Keratinocyte (primary cell): ENCODE measurements around the gene IL1B. TPM values are rescaled to one million over a fixed set of nuclear protein-coding genes. Genes with fewer than 3 reads are reported as not detected.

Experiments
- DNase-seq: peaks from one replicate; pipeline ENCODE4 v3.0.0-alpha.2; 2011; ENCODE audit warnings: low read depth, missing footprints, low spot score
- FAIRE-seq: peaks from 2 replicates; lab custom pipeline; 2011; peaks lifted over from hg19 to GRCh38; lab: Jason Lieb, UNC
- H2AFZ ChIP-seq: 2 replicates; pipeline ENCODE4 v1.6.0; 2012; ENCODE audit warnings: low read length, control low read depth, inconsistent platforms; ENCODE audit not compliant: control insufficient read depth
- H3K27ac ChIP-seq: 2 replicates; pipeline ENCODE4 v1.5.1; 2011; ENCODE audit warnings: low read length; ENCODE audit not compliant: control insufficient read depth, insufficient read depth
- H3K27me3 ChIP-seq: 3 replicates; pipeline ENCODE4 v1.6.0; 2011; ENCODE audit warnings: low read length; ENCODE audit not compliant: control insufficient read depth, insufficient read depth; ENCODE audit errors: extremely low read depth
- H3K36me3 ChIP-seq, 2 experiments: 2 replicates in 1 of 2; 3 replicates in 1 of 2; pipeline ENCODE4 v1.5.1; 2011; ENCODE audit warnings: low read length in 2 of 2, mild to moderate bottlenecking in 1 of 2; ENCODE audit not compliant: control insufficient read depth in 2 of 2, insufficient read depth in 2 of 2; ENCODE audit errors: extremely low read depth in 1 of 2
- H3K4me1 ChIP-seq: 3 replicates; pipeline ENCODE4 v1.5.1; 2011; ENCODE audit warnings: low read length; ENCODE audit not compliant: control insufficient read depth, insufficient read depth; ENCODE audit errors: extremely low read depth
- H3K4me2 ChIP-seq: 3 replicates; pipeline ENCODE4 v1.6.0; 2011; ENCODE audit warnings: low read depth, low read length; ENCODE audit not compliant: control insufficient read depth, insufficient read depth; ENCODE audit errors: extremely low read depth
- H3K4me3 ChIP-seq, 3 experiments: fragments of 200-600 bp in 1 of 3; sonication (generic) in 1 of 3; 2 replicates in 2 of 3; 3 replicates in 1 of 3; pipeline ENCODE4 v1.5.1; 2011 to 2016; ENCODE audit warnings: low read length in 3 of 3, mild to moderate bottlenecking in 3 of 3, control low read depth in 2 of 3, inconsistent platforms in 1 of 3, low read depth in 1 of 3, mixed read lengths in 1 of 3, mixed run types in 1 of 3, moderate library complexity in 1 of 3; ENCODE audit not compliant: control insufficient read depth in 2 of 3, insufficient read depth in 2 of 3; ENCODE audit errors: extremely low read depth in 1 of 3
- H3K79me2 ChIP-seq: 2 replicates; pipeline ENCODE4 v1.6.0; 2012; ENCODE audit warnings: low read length; ENCODE audit not compliant: control insufficient read depth, insufficient read depth
- H3K9ac ChIP-seq: 3 replicates; pipeline ENCODE4 v1.6.0; 2011; ENCODE audit warnings: low read length; ENCODE audit not compliant: control insufficient read depth, insufficient read depth; ENCODE audit errors: extremely low read depth
- H3K9me1 ChIP-seq: 3 replicates; pipeline ENCODE4 v1.6.0; 2011; ENCODE audit warnings: low read length; ENCODE audit not compliant: control insufficient read depth, insufficient read depth; ENCODE audit errors: extremely low read depth
- H3K9me3 ChIP-seq: 2 replicates; pipeline ENCODE4 v1.5.1; 2012; ENCODE audit warnings: low read depth, low read length; ENCODE audit not compliant: control insufficient read depth
- H4K20me1 ChIP-seq: 3 replicates; pipeline ENCODE4 v1.6.0; 2011; ENCODE audit warnings: low read length; ENCODE audit not compliant: control insufficient read depth, insufficient read depth; ENCODE audit errors: extremely low read depth
- CTCF ChIP-seq, 3 experiments: IDR thresholded peaks in 1 of 3; conservative IDR thresholded peaks in 1 of 3; optimal IDR thresholded peaks in 1 of 3; 2 replicates in 2 of 3; 3 replicates in 1 of 3; pipeline versions ENCODE3 to v1.5.1; 2011; ENCODE audit warnings: low read length in 3 of 3, mild to moderate bottlenecking in 3 of 3, moderate library complexity in 2 of 3, control low read depth in 1 of 3, inconsistent platforms in 1 of 3; ENCODE audit not compliant: insufficient read depth in 2 of 3; ENCODE audit errors: extremely low read depth in 1 of 3
- EZH2 ChIP-seq: IDR thresholded peaks from one replicate; pipeline ENCODE4 v1.6.1; 2012; ENCODE audit warnings: inconsistent platforms, mild to moderate bottlenecking, low read length, moderate library complexity
- dilution Hi-C: fragments of 300-500 bp; cut with MboI; formaldehyde crosslinking; loops from one replicate; pipeline ENCODE4 v1.7.0; 2020; ENCODE audit warnings: low sequenced_read_pairs; ENCODE audit not compliant: extremely low pct_ligation_motif_present
- polyA plus RNA-seq, 5 experiments: library from polyadenylated mRNA; depleted of rRNA in 3 of 5; stranded (reverse) in 3 of 5; stranded (forward) in 1 of 5; unstranded in 1 of 5; fragments of >200 nt; gene quantifications; 1 replicate in 1 of 5; 2 replicates in 3 of 5; 3 replicates in 1 of 5; pipeline versions ENCODE4 v1.2.1 to v1.2.3, GENCODE V29; 2011 to 2012; ENCODE audit warnings: missing spikeins in 2 of 5, low read depth in 1 of 5, low replicate concordance in 1 of 5

IL1B gene
- polyA plus RNA-seq, 1 donor (not counting 4 experiments of a cell fraction or from before 2014, with no cell fraction given), result 232 TPM

- Histone ChIP-seq H3K4me1 (peaks cover 50% of the 10 kb centered on the region), H3K9ac (peak overlapping the region; percentile 36), H3K9me1 (no peaks in the 10 kb centered on the region), H3K27ac (peak overlapping the region; percentile 99), H3K9me3 (no peaks in the 10 kb centered on the region), H3K4me2 (peak overlapping the region; percentile 84), H3K27me3 (no peaks in the 10 kb centered on the region), H3K79me2 (no peaks in the 10 kb centered on the region), H4K20me1 (no peaks in the 10 kb centered on the region), H3K4me3 (no peak overlapping the region), H3K36me3 (no peaks in the 10 kb centered on the region), H2AFZ (no peak overlapping the region)
- dilution Hi-C loops, result no loop called here
- DNase-seq, result no peak
- FAIRE-seq, result no peak
- TF ChIP-seq CTCF (optimal IDR thresholded peaks at IDR 0.05 in 1 of 3, IDR thresholded peaks at IDR 0.05 in 1 of 3, conservative IDR thresholded peaks at IDR 0.05 in 1 of 3; ENCODE audit: extremely low read depth in 1 of 3, insufficient read depth in 2 of 3, low read length in 3 of 3) (no peak), EZH2 (no peak)
These were observed 23.2 kb downstream of the IL1B start for GRCh38 chr2:112813280-112813966.

GRCh38 chr2:112812318-112813267 lies 24.0 kb downstream of the IL1B start:
- Histone ChIP-seq H3K9ac (peak overlapping the region; percentile 71), H3K4me3 (no peak overlapping the region), H3K4me1 (peaks cover 50% of the 10 kb centered on the region), H4K20me1 (no peaks in the 10 kb centered on the region), H3K4me2 (peak overlapping the region; percentile 55), H2AFZ (no peak overlapping the region), H3K27ac (peak overlapping the region; percentile 99), H3K36me3 (no peaks in the 10 kb centered on the region), H3K79me2 (no peaks in the 10 kb centered on the region), H3K9me1 (no peaks in the 10 kb centered on the region), H3K27me3 (no peaks in the 10 kb centered on the region), H3K9me3 (no peaks in the 10 kb centered on the region)
- TF ChIP-seq EZH2, result no peak
- dilution Hi-C loops, result no loop called here
- DNase-seq, result no peak
- FAIRE-seq, result no peak
